ENCODE measurements around the gene ZNF467.

Gene ZNF467

DNA sequence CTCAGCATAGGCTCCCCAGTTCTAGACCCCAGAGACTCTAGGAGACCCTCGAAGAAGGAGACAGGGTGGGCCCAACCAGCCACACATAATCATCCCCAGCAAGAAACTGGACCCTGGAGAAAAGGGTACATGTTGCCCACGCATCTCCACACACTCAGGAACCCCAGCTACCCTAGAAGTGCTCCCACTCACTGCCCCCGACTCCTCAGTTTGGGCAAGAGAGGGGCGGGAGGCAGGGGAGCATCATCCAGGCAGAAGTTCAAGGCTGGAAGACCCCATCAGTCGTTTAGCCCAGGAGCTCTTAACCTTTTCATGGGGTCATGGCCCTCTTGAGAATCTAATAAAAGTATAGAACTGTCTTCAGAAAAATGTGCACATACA lies 1.8 kb upstream of the ZNF467 start:
- ATAC-seq: no peak
- TF ChIP-seq ZC3H10 (CRISPR knock-in tag; IDR thresholded peaks at IDR 0.05) (no peak), OSR1 (CRISPR knock-in tag; IDR thresholded peaks at IDR 0.05) (no peak), ESRRG (CRISPR knock-in tag; IDR thresholded peaks at IDR 0.05) (no peak), TCF4 (CRISPR knock-in tag; IDR thresholded peaks at IDR 0.05; ENCODE audit: borderline replicate concordance) (no peak), ZFP3 (CRISPR knock-in tag; IDR thresholded peaks at IDR 0.05) (no peak), ZNF8 (CRISPR knock-in tag; IDR thresholded peaks at IDR 0.05) (no peak), ZFP30 (CRISPR knock-in tag; IDR thresholded peaks at IDR 0.05) (no peak), ZNF70 (CRISPR knock-in tag; IDR thresholded peaks at IDR 0.05) (no peak), RARB (CRISPR knock-in tag; IDR thresholded peaks at IDR 0.05) (no peak), CSDC2 (CRISPR knock-in tag; IDR thresholded peaks at IDR 0.05) (no peak), ZNF565 (CRISPR knock-in tag; conservative IDR thresholded peaks at IDR 0.05; ENCODE audit: low read depth) (no peak), ISL1 (CRISPR knock-in tag; IDR thresholded peaks at IDR 0.05) (no peak), PPARA (CRISPR knock-in tag; IDR thresholded peaks at IDR 0.05; ENCODE audit: borderline replicate concordance) (no peak)
- TF ChIP-seq, protein P1, sequence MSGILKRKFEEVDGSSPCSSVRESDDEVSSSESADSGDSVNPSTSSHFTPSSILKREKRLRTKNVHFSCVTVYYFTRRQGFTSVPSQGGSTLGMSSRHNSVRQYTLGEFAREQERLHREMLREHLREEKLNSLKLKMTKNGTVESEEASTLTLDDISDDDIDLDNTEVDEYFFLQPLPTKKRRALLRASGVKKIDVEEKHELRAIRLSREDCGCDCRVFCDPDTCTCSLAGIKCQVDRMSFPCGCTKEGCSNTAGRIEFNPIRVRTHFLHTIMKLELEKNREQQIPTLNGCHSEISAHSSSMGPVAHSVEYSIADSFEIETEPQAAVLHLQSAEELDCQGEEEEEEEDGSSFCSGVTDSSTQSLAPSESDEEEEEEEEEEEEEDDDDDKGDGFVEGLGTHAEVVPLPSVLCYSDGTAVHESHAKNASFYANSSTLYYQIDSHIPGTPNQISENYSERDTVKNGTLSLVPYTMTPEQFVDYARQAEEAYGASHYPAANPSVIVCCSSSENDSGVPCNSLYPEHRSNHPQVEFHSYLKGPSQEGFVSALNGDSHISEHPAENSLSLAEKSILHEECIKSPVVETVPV (CRISPR knock-in tag; IDR thresholded peaks at IDR 0.05): no peak
- TF ChIP-seq, protein P2, sequence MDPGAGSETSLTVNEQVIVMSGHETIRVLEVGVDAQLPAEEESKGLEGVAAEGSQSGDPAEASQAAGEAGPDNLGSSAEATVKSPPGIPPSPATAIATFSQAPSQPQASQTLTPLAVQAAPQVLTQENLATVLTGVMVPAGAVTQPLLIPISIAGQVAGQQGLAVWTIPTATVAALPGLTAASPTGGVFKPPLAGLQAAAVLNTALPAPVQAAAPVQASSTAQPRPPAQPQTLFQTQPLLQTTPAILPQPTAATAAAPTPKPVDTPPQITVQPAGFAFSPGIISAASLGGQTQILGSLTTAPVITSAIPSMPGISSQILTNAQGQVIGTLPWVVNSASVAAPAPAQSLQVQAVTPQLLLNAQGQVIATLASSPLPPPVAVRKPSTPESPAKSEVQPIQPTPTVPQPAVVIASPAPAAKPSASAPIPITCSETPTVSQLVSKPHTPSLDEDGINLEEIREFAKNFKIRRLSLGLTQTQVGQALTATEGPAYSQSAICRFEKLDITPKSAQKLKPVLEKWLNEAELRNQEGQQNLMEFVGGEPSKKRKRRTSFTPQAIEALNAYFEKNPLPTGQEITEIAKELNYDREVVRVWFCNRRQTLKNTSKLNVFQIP (CRISPR knock-in tag; IDR thresholded peaks at IDR 0.05; ENCODE audit: borderline replicate concordance, low read depth): no peak
- TF ChIP-seq, protein P3, sequence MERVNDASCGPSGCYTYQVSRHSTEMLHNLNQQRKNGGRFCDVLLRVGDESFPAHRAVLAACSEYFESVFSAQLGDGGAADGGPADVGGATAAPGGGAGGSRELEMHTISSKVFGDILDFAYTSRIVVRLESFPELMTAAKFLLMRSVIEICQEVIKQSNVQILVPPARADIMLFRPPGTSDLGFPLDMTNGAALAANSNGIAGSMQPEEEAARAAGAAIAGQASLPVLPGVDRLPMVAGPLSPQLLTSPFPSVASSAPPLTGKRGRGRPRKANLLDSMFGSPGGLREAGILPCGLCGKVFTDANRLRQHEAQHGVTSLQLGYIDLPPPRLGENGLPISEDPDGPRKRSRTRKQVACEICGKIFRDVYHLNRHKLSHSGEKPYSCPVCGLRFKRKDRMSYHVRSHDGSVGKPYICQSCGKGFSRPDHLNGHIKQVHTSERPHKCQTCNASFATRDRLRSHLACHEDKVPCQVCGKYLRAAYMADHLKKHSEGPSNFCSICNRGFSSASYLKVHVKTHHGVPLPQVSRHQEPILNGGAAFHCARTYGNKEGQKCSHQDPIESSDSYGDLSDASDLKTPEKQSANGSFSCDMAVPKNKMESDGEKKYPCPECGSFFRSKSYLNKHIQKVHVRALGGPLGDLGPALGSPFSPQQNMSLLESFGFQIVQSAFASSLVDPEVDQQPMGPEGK (CRISPR knock-in tag; IDR thresholded peaks at IDR 0.05; ENCODE audit: borderline replicate concordance): no peak
- TF ChIP-seq, protein P4, sequence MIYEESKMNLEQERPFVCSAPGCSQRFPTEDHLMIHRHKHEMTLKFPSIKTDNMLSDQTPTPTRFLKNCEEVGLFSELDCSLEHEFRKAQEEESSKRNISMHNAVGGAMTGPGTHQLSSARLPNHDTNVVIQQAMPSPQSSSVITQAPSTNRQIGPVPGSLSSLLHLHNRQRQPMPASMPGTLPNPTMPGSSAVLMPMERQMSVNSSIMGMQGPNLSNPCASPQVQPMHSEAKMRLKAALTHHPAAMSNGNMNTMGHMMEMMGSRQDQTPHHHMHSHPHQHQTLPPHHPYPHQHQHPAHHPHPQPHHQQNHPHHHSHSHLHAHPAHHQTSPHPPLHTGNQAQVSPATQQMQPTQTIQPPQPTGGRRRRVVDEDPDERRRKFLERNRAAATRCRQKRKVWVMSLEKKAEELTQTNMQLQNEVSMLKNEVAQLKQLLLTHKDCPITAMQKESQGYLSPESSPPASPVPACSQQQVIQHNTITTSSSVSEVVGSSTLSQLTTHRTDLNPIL (CRISPR knock-in tag; IDR thresholded peaks at IDR 0.05; ENCODE audit: low read depth): no peak

DNA sequence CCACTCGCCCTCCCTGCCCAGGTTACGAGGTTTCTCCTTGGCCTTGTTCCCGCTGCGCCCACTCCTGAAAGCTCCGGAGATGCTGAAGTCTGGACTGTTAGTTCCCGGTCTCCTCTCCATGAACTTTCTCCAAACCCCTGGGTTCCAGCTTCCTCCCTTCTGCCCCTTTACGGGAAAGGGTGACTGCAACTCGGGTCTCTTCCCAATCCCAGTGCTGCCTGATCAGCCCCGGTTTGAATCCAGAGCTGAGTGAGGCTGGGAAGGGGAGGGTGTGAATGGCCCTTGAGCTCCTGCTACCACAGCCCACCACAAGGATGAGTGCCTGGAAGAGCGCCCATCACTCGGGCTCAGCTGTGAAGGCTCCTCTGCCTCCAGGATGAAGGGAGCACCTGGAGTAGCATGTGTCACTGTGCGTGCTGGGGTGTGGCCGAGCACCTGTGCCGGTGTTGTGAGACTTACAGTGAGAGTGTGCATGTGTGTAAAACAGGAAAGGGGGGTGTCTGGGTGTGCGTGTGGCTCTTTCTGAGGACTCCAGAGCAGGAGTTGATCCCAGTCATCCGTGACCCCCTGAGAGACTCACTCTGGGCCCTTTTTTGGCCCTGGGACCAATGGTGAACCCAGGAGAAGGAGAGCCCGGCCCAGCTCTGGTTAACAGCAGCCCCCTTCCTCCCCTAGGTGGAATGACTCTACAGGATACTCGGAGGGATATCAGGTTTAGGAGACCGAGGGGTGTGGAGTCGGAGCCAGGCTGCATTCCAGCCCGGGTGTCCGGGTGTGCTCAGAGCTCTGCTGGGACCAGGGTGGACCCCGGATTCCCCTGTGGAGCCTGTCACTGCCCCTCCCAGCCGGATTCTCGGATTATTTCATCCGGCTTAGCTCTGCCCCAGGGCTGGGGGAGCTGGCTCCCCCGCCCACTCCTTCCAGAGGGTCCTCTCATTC lies 1.1 kb upstream of the ZNF467 start:
- no peak for ATAC-seq

More for the DNA sequence above, 1.1 kb upstream of the ZNF467 start:
- TF ChIP-seq ZNF70 (CRISPR knock-in tag; IDR thresholded peaks at IDR 0.05) (no peak), TCF4 (CRISPR knock-in tag; IDR thresholded peaks at IDR 0.05; ENCODE audit: borderline replicate concordance) (no peak), ZC3H10 (CRISPR knock-in tag; IDR thresholded peaks at IDR 0.05) (no peak), PPARA (CRISPR knock-in tag; IDR thresholded peaks at IDR 0.05; ENCODE audit: borderline replicate concordance) (no peak), OSR1 (CRISPR knock-in tag; IDR thresholded peaks at IDR 0.05) (no peak), RARB (CRISPR knock-in tag; IDR thresholded peaks at IDR 0.05) (no peak), ARNTL (CRISPR knock-in tag; IDR thresholded peaks at IDR 0.05; ENCODE audit: borderline replicate concordance, low read depth) (no peak), GLIS3 (CRISPR knock-in tag; IDR thresholded peaks at IDR 0.05) (no peak), ZNF8 (CRISPR knock-in tag; IDR thresholded peaks at IDR 0.05) (no peak), CSDC2 (CRISPR knock-in tag; IDR thresholded peaks at IDR 0.05) (no peak), ZFP30 (CRISPR knock-in tag; IDR thresholded peaks at IDR 0.05) (no peak), ISL1 (CRISPR knock-in tag; IDR thresholded peaks at IDR 0.05) (no peak)
- TF ChIP-seq, protein P5, sequence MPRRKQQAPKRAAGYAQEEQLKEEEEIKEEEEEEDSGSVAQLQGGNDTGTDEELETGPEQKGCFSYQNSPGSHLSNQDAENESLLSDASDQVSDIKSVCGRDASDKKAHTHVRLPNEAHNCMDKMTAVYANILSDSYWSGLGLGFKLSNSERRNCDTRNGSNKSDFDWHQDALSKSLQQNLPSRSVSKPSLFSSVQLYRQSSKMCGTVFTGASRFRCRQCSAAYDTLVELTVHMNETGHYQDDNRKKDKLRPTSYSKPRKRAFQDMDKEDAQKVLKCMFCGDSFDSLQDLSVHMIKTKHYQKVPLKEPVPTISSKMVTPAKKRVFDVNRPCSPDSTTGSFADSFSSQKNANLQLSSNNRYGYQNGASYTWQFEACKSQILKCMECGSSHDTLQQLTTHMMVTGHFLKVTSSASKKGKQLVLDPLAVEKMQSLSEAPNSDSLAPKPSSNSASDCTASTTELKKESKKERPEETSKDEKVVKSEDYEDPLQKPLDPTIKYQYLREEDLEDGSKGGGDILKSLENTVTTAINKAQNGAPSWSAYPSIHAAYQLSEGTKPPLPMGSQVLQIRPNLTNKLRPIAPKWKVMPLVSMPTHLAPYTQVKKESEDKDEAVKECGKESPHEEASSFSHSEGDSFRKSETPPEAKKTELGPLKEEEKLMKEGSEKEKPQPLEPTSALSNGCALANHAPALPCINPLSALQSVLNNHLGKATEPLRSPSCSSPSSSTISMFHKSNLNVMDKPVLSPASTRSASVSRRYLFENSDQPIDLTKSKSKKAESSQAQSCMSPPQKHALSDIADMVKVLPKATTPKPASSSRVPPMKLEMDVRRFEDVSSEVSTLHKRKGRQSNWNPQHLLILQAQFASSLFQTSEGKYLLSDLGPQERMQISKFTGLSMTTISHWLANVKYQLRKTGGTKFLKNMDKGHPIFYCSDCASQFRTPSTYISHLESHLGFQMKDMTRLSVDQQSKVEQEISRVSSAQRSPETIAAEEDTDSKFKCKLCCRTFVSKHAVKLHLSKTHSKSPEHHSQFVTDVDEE (CRISPR knock-in tag; IDR thresholded peaks at IDR 0.05): no peak
- TF ChIP-seq, protein P2 (CRISPR knock-in tag; IDR thresholded peaks at IDR 0.05; ENCODE audit: borderline replicate concordance, low read depth): no peak
- TF ChIP-seq, protein P4 (CRISPR knock-in tag; IDR thresholded peaks at IDR 0.05; ENCODE audit: low read depth): no peak
- TF ChIP-seq, protein P1 (CRISPR knock-in tag; IDR thresholded peaks at IDR 0.05): no peak

Measured in SK-N-SH treated with all-trans-retinoic acid at 6 μM for 48 hours (cell line).